DOHH2 (cell line): ENCODE data around the gene CCDC71L.

Source experiments
- CTCF ChIP-seq: fragments of 200-600 bp; sonication (generic); IDR thresholded peaks from one replicate; pipeline ENCODE4 v1.5.1; 2014; ENCODE audit warnings: antibody characterized with exemption, mild to moderate bottlenecking, low read depth, low read length; ENCODE audit not compliant: poor library complexity, severe bottlenecking
- EZH2phosphoT487 ChIP-seq: fragments of 200-600 bp; sonication (generic); IDR thresholded peaks from 2 replicates; pipeline ENCODE4 v1.6.1; 2017; ENCODE audit warnings: borderline replicate concordance, mild to moderate bottlenecking, antibody characterized with exemption, low read length, moderate library complexity, mixed read lengths

DNA sequence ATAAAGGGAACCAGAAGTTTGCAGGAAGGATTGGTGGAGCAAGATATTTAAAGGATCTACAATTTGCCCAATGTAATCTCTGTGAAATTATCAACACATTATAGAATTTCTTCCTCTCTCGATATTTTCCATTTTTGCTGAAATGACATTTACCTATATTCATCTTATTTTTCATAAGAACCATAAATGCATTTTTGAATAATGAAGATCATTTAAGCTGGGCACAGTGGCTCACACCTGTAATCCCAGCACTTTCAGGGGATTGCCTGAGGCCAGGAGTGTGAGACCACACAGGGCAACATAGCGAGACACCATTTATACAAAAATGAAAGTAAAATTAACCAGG, 37.7 kb downstream of the CCDC71L start:
- no peak for TF ChIP-seq CTCF
- TF ChIP-seq EZH2phosphoT487 = no peak
